ENCODE measurements around the gene GNAZ.

GRCh38 chr22:23080613-23081290 lies 10.4 kb downstream of the GNAZ start:
- no peak for TF ChIP-seq POLR2AphosphoS5 (IDR thresholded peaks at IDR 0.05; ENCODE audit: low read depth, low read length)
- no peak for TF ChIP-seq POLR2A (IDR thresholded peaks at IDR 0.05; ENCODE audit: low read depth, low read length)
- no peak for TF ChIP-seq TAF1 (IDR thresholded peaks at IDR 0.05; ENCODE audit: low read depth, low read length)
- no peak for TF ChIP-seq SPI1 (IDR thresholded peaks at IDR 0.05; ENCODE audit: low read depth, low read length)
- TF ChIP-seq PAX5 (IDR thresholded peaks at IDR 0.05; ENCODE audit: insufficient read depth, low read length, severe bottlenecking): no peak

Measured in GM12891 (cell line).